Trophoblast cell (in vitro differentiated cells and primary cell): Measurements from ENCODE around the gene GVQW3.

Experiments
- DNase-seq, 2 donors: peaks; one replicate each; pipeline ENCODE4 v3.0.0-alpha.2; 2016
- H2AFZ ChIP-seq: 2 replicates; pipeline ENCODE4 v1.6.1; 2013; ENCODE audit warnings: low read length, moderate library complexity, mild to moderate bottlenecking; ENCODE audit not compliant: insufficient read depth, poor library complexity
- H2AK5ac ChIP-seq: 2 replicates; pipeline ENCODE4 v1.6.1; 2013; ENCODE audit warnings: mild to moderate bottlenecking, low read length
- H2BK120ac ChIP-seq: 2 replicates; pipeline ENCODE4 v1.6.1; 2013; ENCODE audit warnings: low read length, mild to moderate bottlenecking, moderate library complexity; ENCODE audit not compliant: insufficient read depth, poor library complexity
- H2BK12ac ChIP-seq: 2 replicates; pipeline ENCODE4 v1.6.1; 2013; ENCODE audit warnings: mild to moderate bottlenecking, low read length, moderate library complexity
- H2BK5ac ChIP-seq: 2 replicates; pipeline ENCODE4 v1.6.1; 2013; ENCODE audit warnings: low read length, low read depth, moderate library complexity, mild to moderate bottlenecking; ENCODE audit not compliant: poor library complexity
- H3K14ac ChIP-seq: 2 replicates; pipeline ENCODE4 v1.6.1; 2013; ENCODE audit warnings: mild to moderate bottlenecking, low read length
- H3K18ac ChIP-seq: 2 replicates; pipeline ENCODE4 v1.6.1; 2013; ENCODE audit warnings: mild to moderate bottlenecking, low read length
- H3K23ac ChIP-seq: 2 replicates; pipeline ENCODE4 v1.6.1; 2013; ENCODE audit warnings: low read length
- H3K27ac ChIP-seq: 2 replicates; pipeline ENCODE4 v1.5.1; 2013; ENCODE audit warnings: low read depth, mild to moderate bottlenecking, inconsistent platforms, low read length, moderate library complexity
- H3K27me3 ChIP-seq: 2 replicates; pipeline ENCODE4 v1.6.1; 2013; ENCODE audit warnings: inconsistent platforms, mild to moderate bottlenecking, low read length, moderate library complexity; ENCODE audit not compliant: insufficient read depth
- H3K36me3 ChIP-seq, 2 experiments: 1 replicate in 1 of 2; 2 replicates in 1 of 2; pipeline ENCODE4 v1.6.1; 2013; ENCODE audit warnings: low read length in 2 of 2, mild to moderate bottlenecking in 2 of 2, moderate library complexity in 1 of 2; ENCODE audit not compliant: insufficient read depth in 2 of 2, control insufficient read depth in 1 of 2
- H3K4ac ChIP-seq: 2 replicates; pipeline ENCODE4 v1.6.1; 2013; ENCODE audit warnings: low read depth, mild to moderate bottlenecking, low read length, moderate library complexity
- H3K4me1 ChIP-seq, 2 experiments: 1 replicate in 1 of 2; 2 replicates in 1 of 2; pipeline ENCODE4 v1.6.1; 2013; ENCODE audit warnings: low read length in 2 of 2, mild to moderate bottlenecking in 2 of 2, moderate library complexity in 1 of 2; ENCODE audit not compliant: insufficient read depth in 2 of 2, control insufficient read depth in 1 of 2
- H3K4me2 ChIP-seq: 2 replicates; pipeline ENCODE4 v1.6.1; 2013; ENCODE audit warnings: inconsistent platforms, mild to moderate bottlenecking, low read length, moderate library complexity
- H3K4me3 ChIP-seq: 2 replicates; pipeline ENCODE4 v1.5.1; 2013; ENCODE audit warnings: mild to moderate bottlenecking, low read depth, low read length, inconsistent platforms
- H3K79me1 ChIP-seq: one replicate; pipeline ENCODE4 v1.6.1; 2013; ENCODE audit warnings: low read length
- H3K79me2 ChIP-seq: 2 replicates; pipeline ENCODE4 v1.6.1; 2013; ENCODE audit warnings: low read length, mild to moderate bottlenecking; ENCODE audit not compliant: control insufficient read depth, insufficient read depth, poor library complexity
- H3K9ac ChIP-seq: 2 replicates; pipeline ENCODE4 v1.6.1; 2013; ENCODE audit warnings: mild to moderate bottlenecking, low read length
- H3K9me3 ChIP-seq: 2 replicates; pipeline ENCODE4 v1.6.1; 2013; ENCODE audit warnings: low read depth, mild to moderate bottlenecking, control low read depth, inconsistent platforms, low read length; ENCODE audit not compliant: insufficient read depth
- H4K12ac ChIP-seq: 2 replicates; pipeline ENCODE4 v1.6.1; 2013; ENCODE audit warnings: low read depth, mild to moderate bottlenecking, low read length, moderate library complexity
- H4K8ac ChIP-seq: 2 replicates; pipeline ENCODE4 v1.6.1; 2013; ENCODE audit warnings: low read depth, mild to moderate bottlenecking, low read length, moderate library complexity
- H4K91ac ChIP-seq: one replicate; pipeline ENCODE4 v1.6.1; 2013; ENCODE audit warnings: low read depth, mild to moderate bottlenecking, low read length, moderate library complexity
- WGBS: extraction: QIAGEN DNeasy Blood & Tissue Kit; methylation state at CpG from one replicate; pipeline ENCODE4 v1.1.7; 2013; ENCODE audit warnings: missing lambda C conversion rate; ENCODE audit not compliant: insufficient read length, insufficient coverage; ENCODE audit errors: extremely low coverage; 5-methylcytosine and 5-hydroxymethylcytosine counted together

GVQW3 gene

GRCh38 chr11:76382209-76382608 is 1.1 kb downstream of the GVQW3 start:
- no CpG with 5 or more reads among the region's 6 CpGs for WGBS
- DNase-seq, result no peak

GRCh38 chr11:76385903-76386302 is 4.8 kb downstream of the GVQW3 start:
- Histone ChIP-seq H3K4me1 (peaks cover 0 to 4% of the 10 kb centered on the region in 2 experiments), H2BK120ac (no peak overlapping the region), H3K79me1 (no peaks in the 10 kb centered on the region), H3K14ac (no peak overlapping the region), H4K8ac (no peak overlapping the region), H3K36me3 (no peaks in the 10 kb centered on the region), H3K9me3 (no peaks in the 10 kb centered on the region), H4K12ac (no peak overlapping the region), H3K4me3 (no peak overlapping the region), H3K9ac (no peak overlapping the region), H3K4ac (no peak overlapping the region), H3K23ac (no peak overlapping the region), H2AK5ac (no peak overlapping the region), H2AFZ (no peak overlapping the region), H3K27ac (no peak overlapping the region), H2BK5ac (no peak overlapping the region), H3K27me3 (no peaks in the 10 kb centered on the region), H4K91ac (no peak overlapping the region), H3K18ac (no peak overlapping the region), H3K4me2 (no peak overlapping the region), H3K79me2 (no peaks in the 10 kb centered on the region), H2BK12ac (no peak overlapping the region)
- no CpG with 5 or more reads among the region's 5 CpGs for WGBS
- DNase-seq, result no peak

More at GRCh38 chr11:76382209-76382608, 1.1 kb downstream of the GVQW3 start:
- H4K8ac ChIP-seq, result no peak overlapping the region
- peaks cover 7% of the 10 kb centered on the region for H3K79me2 ChIP-seq
- no peak overlapping the region for H2BK5ac ChIP-seq
- no peak overlapping the region for H3K9ac ChIP-seq
- H3K14ac ChIP-seq, result no peak overlapping the region
- H3K79me1 ChIP-seq, result peaks cover 4% of the 10 kb centered on the region
- no peak overlapping the region for H3K4me3 ChIP-seq
- H2BK12ac ChIP-seq, result no peak overlapping the region
- H3K18ac ChIP-seq, result no peak overlapping the region
- no peak overlapping the region for H3K4me2 ChIP-seq
- H3K9me3 ChIP-seq, result no peaks in the 10 kb centered on the region
- no peak overlapping the region for H3K23ac ChIP-seq
- peaks cover 6 to 11% of the 10 kb centered on the region in 2 experiments for H3K4me1 ChIP-seq
- no peak overlapping the region for H4K12ac ChIP-seq
- H3K27me3 ChIP-seq, result no peaks in the 10 kb centered on the region
- no peak overlapping the region for H3K27ac ChIP-seq
- no peak overlapping the region for H3K4ac ChIP-seq
- H2AFZ ChIP-seq, result no peak overlapping the region
- no peaks in the 10 kb centered on the region for H3K36me3 ChIP-seq
- no peak overlapping the region for H2AK5ac ChIP-seq
- H2BK120ac ChIP-seq, result no peak overlapping the region
- H4K91ac ChIP-seq, result no peak overlapping the region

DNA sequence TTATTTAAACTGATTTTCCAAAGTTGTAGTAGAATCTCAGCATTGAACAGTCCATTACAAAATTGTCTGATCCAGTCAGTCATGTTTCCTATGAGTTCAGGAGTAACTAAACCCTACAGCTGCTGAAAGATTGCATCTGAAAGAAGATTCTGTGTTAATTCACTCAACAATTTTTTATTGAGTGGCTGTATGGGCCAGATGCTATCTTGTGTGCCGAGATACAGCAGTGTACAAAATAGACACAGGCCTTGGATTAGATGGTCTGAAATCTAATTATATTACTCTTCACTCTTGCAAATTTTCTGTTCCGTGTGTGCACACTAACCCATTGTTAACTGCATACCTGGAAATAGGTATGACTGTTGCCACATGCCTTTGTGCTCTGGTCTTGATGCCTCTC is 7.3 kb downstream of the GVQW3 start:
- Histone ChIP-seq H3K27me3 (no peaks in the 10 kb centered on the region), H4K12ac (no peak overlapping the region), H3K27ac (no peak overlapping the region), H2BK12ac (no peak overlapping the region), H3K4ac (no peak overlapping the region), H3K4me2 (no peak overlapping the region), H2AFZ (no peak overlapping the region), H2BK5ac (no peak overlapping the region), H2AK5ac (no peak overlapping the region), H3K14ac (no peak overlapping the region), H4K91ac (no peak overlapping the region), H3K9ac (no peak overlapping the region), H3K36me3 (no peaks in the 10 kb centered on the region), H3K4me1 (no peaks in the 10 kb centered on the region), H3K79me2 (no peaks in the 10 kb centered on the region), H4K8ac (no peak overlapping the region), H3K18ac (no peak overlapping the region), H2BK120ac (no peak overlapping the region), H3K23ac (no peak overlapping the region), H3K4me3 (no peak overlapping the region), H3K79me1 (no peaks in the 10 kb centered on the region), H3K9me3 (no peaks in the 10 kb centered on the region)
- WGBS, result no CpG with 5 or more reads among the region's 2 CpGs
- DNase-seq, result no peak

DNA sequence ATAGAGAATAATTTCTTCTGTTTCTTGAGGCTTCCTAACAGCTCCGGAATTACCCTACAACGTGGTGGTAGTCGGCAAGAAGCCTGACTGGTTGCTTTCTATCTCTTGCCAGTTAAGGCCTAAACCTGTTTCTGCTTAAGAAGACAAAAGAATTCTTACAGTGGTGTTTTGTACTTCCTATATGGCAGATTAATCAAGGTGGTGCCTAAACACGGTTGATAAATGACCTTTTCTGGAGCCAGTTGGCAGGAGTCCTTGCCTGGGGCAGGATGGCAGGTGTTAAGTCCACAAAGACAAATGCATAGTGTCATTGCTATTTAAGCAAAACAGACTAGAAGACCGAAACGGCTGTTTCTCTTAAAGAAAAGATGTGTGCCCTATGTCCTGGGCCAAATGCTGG is 9.9 kb downstream of the GVQW3 start:
- Histone ChIP-seq H3K27me3 (no peaks in the 10 kb centered on the region), H2AK5ac (no peak overlapping the region), H3K4ac (no peak overlapping the region), H2BK120ac (no peak overlapping the region), H3K18ac (no peak overlapping the region), H4K8ac (no peak overlapping the region), H3K27ac (no peak overlapping the region), H3K4me3 (no peak overlapping the region), H3K79me1 (no peaks in the 10 kb centered on the region), H4K12ac (no peak overlapping the region), H2BK12ac (no peak overlapping the region), H2AFZ (no peak overlapping the region), H3K4me2 (no peak overlapping the region), H3K14ac (no peak overlapping the region), H3K36me3 (no peaks in the 10 kb centered on the region), H3K9ac (no peak overlapping the region), H3K79me2 (no peaks in the 10 kb centered on the region), H3K4me1 (no peaks in the 10 kb centered on the region), H2BK5ac (peak overlapping the region; percentile 31), H3K23ac (no peak overlapping the region), H3K9me3 (no peaks in the 10 kb centered on the region), H4K91ac (no peak overlapping the region)
- DNase-seq, result no peak
- no CpG with 5 or more reads among the region's 6 CpGs for WGBS
